GM13977 (cell line): Measurements from ENCODE around the gene GUK1.

Experiments used
- DNase-seq: peaks from one replicate; pipeline ENCODE4 v3.0.0; 2012; ENCODE audit warnings: low spot score
- CTCF ChIP-seq: IDR thresholded peaks from 2 replicates; pipeline ENCODE4 v1.5.1; 2012; ENCODE audit warnings: mild to moderate bottlenecking, control low read depth; ENCODE audit not compliant: insufficient read depth; ENCODE audit errors: extremely low read depth, missing control alignments
- in situ Hi-C: fragments of 300-500 bp; cut with MboI; formaldehyde crosslinking; loops from one replicate; pipeline ENCODE4 v1.12.0; 2022; ENCODE audit warnings: low sequenced_read_pairs, low pct_unique_long_range_greater_than_20kb, mixed read lengths, inconsistent platforms; ENCODE audit not compliant: unreplicated experiment

GUK1 gene

DNA sequence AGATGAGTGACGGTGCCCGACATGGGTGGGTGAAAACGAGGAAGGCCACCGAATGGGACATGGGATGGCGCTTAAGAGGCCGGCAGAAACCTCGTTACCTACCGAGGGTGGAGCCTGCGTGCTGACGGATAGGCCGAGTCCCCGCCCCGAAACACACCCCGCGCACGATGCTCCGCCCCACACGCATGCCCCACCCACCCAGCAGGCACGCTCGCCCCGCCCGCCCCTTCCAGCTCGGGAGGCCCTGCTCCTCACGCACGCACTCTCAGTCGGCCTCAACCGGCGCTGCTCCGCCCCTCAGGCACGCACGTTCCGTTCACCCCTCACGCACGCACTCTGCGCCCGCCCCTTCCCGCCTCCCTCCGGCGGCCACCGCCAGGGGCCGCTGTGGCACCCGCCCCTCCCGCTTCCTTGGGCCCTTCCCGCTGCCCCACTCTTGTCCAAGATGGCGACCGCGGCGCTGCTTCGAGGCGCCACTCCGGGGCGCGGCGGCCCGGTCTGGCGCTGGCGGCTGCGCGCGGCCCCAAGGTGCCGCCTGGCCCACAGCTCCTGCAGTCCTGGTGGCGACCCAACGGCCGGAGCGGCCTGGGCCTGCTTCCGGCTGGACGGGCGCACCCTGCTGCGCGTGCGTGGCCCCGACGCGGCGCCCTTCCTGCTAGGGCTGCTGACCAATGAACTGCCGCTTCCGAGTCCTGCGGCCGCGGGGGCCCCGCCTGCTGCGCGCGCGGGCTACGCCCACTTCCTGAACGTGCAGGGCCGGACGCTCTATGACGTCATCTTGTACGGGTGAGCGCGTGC, 25.5 kb downstream of the GUK1 start, which contains the start of gene IBA57:
Gene IBA57, plus strand, starts transcription at position 433 of the 798 bp plus-strand sequence. Its CDS starts 13 bp downstream, at position 446.
- peak; percentile 99 for DNase-seq
- in situ Hi-C loops = no loop called here
- peak; percentile 93 for TF ChIP-seq CTCF

DNA sequence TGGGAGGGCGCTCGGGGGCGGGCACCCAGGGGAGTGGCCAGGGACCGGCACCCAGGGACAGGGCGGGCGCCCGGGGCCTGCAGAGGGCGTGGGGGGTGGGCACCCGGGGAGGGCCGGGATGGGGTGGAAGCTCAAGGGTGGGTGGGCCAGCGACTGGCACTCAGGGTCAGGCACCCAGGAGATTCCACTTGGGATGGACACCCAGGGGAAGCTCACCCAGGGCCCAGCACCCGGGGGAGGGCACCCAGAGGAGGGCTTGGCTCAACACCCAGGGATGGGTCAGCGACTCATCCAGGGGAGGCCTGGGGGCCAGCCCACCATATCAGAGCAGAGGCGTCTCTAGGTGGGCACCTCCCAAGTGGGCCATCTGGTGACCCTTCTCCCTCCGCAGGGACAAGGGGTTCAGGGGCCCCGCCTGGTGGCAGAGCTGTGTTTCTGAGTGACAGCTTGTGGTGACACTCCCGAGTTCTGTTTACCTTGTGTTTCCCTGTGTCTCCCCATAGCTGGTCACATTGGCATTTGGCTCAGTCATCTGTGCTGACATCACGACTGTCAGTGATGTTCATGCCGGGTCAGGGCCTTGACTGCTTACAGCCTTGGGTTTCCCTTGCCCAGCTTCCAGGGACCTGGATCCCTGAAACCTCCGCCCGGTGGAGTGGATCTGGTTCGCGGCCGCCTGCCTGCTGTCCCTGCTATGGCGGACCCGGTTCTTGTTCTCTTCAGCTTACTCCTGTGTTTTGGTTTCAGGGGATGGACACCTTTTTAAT, 26.3 kb downstream of the GUK1 start:
- in situ Hi-C loops = no loop called here
- peak; percentile 59 for TF ChIP-seq CTCF
- peak; percentile 72 for DNase-seq

- TF ChIP-seq CTCF = no peak
- in situ Hi-C loops = no loop called here
Observed at GRCh38 chr1:228168563-228169270, 28.6 kb downstream of the GUK1 start.

GRCh38 chr1:228169345-228169744, 29.3 kb downstream of the GUK1 start:
- in situ Hi-C loops = no loop called here
- DNase-seq = no peak
- no peak for TF ChIP-seq CTCF

More at GRCh38 chr1:228168563-228169270, 28.6 kb downstream of the GUK1 start:
- no peak for DNase-seq

DNA sequence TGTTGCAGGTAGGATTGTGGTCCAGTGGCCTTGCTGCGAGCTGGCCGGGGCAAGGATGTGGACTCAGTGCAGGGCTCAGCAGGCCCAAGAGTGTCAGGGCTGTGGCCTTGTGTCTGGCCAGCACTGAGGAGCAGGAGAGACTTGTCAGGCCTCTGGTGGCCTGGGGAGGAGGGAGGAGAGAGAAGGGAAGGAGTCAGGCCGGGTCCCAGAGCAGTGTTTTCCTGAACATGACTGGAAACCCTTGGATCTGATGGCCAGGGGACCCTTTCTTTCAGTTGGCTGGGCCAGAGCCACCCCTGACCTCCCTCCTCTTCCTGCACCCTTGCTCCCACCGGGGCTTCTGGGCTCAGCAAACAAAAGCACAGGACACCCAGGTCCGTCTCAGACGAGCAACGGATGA, 30.6 kb downstream of the GUK1 start:
- in situ Hi-C loops = no loop called here
- no peak for DNase-seq
- TF ChIP-seq CTCF = no peak

- no peak for DNase-seq
- no peak for TF ChIP-seq CTCF
Observed at GRCh38 chr1:228171221-228171891, 31.3 kb downstream of the GUK1 start.

More at GRCh38 chr1:228171221-228171891, 31.3 kb downstream of the GUK1 start:
- in situ Hi-C loops = no loop called here
